ENCODE measurements around the gene TXNDC17.
"Not testable (repeated sequence)": the region's sequence is repeated elsewhere in the genome, so short reads cannot be mapped to it uniquely, and the experiment has no call there.

Gene TXNDC17

GRCh38 chr17:6684881-6685767 is 44.3 kb downstream of the TXNDC17 start:
- DNase-seq = no peak

GRCh38 chr17:6686026-6686425 is 45.2 kb downstream of the TXNDC17 start:
- DNase-seq = no peak

GRCh38 chr17:6688944-6689343 is 48.1 kb downstream of the TXNDC17 start:
- DNase-seq = no peak

GRCh38 chr17:6690641-6691040 is 49.8 kb downstream of the TXNDC17 start:
- DNase-seq = no peak

GRCh38 chr17:6691546-6691945 is 50.7 kb downstream of the TXNDC17 start:
- no peak for DNase-seq

- not testable (repeated sequence) for DNase-seq
These were observed 51.1 kb downstream of the TXNDC17 start for GRCh38 chr17:6691958-6692357.
